Heart left ventricle (tissue), 16 donors: ENCODE results near the gene LMNTD2. TPM values are rescaled to one million over a fixed set of nuclear protein-coding genes. Genes with fewer than 3 reads are reported as not detected.

ENCODE experiments used
- ATAC-seq, 4 donors: fragments of 200-7000 bp; cut with Tn5 transposase; one replicate each; pipeline ENCODE4 v1.9.1; 2020 to 2022; ENCODE audit warnings: moderate library complexity in 4 of 4, mild to moderate bottlenecking in 3 of 4, moderate number of reproducible peaks in 1 of 4
- DNase-seq, 5 donors: peaks; one replicate each; pipeline ENCODE4 v3.0.0-alpha.2; 2020
- H3K27ac ChIP-seq, 12 donors: fragments of 200-600 bp; sonication (generic) in 4 of 12; one replicate each; pipeline versions ENCODE4 v1.5.0 to v1.8.0; 2016 to 2022; ENCODE audit warnings: mild to moderate bottlenecking in 2 of 12
- H3K27me3 ChIP-seq, 9 donors: fragments of 200-600 bp; sonication (generic) in 2 of 9; one replicate each; pipeline versions ENCODE4 v1.5.1 to v1.8.0; 2016 to 2022; ENCODE audit warnings: mild to moderate bottlenecking in 3 of 9
- H3K36me3 ChIP-seq, 9 donors: fragments of 200-600 bp; sonication (generic) in 2 of 9; one replicate each; pipeline versions ENCODE4 v1.5.0 to v1.8.0; 2018 to 2022; ENCODE audit warnings: mild to moderate bottlenecking in 2 of 9
- H3K4me1 ChIP-seq, 12 donors: fragments of 200-600 bp; sonication (generic) in 4 of 12; one replicate each; pipeline versions ENCODE4 v1.5.0 to v1.8.0; 2016 to 2022; ENCODE audit warnings: mild to moderate bottlenecking in 3 of 12
- H3K4me3 ChIP-seq, 12 donors: fragments of 200-600 bp; sonication (generic) in 4 of 12; one replicate each; pipeline versions ENCODE4 v1.5.0 to v1.8.0; 2017 to 2022; ENCODE audit warnings: mild to moderate bottlenecking in 9 of 12, moderate library complexity in 4 of 12
- H3K9me3 ChIP-seq, 12 donors: fragments of 200-600 bp; sonication (generic) in 4 of 12; one replicate each; pipeline versions ENCODE4 v1.5.0 to v1.8.0; 2016 to 2022; ENCODE audit warnings: mild to moderate bottlenecking in 1 of 12
- POLR2A ChIP-seq, 2 donors: fragments of 450-650 bp; IDR thresholded peaks; one replicate each; pipeline ENCODE4 v1.6.1; 2017; ENCODE audit warnings: antibody characterized with exemption in 2 of 2, mild to moderate bottlenecking in 2 of 2, moderate library complexity in 2 of 2
- WGBS, 4 donors: extraction: QIAGEN DNeasy Blood & Tissue Kit in 2 of 4; methylation state at CpG; one replicate each; pipeline versions ENCODE4 v1.1.5 to v1.1.7; 2013 to 2018; 5-methylcytosine and 5-hydroxymethylcytosine counted together
- intact Hi-C, 10 donors: fragments of 100-400 bp; cut with DNase I; formaldehyde crosslinking; loops; one replicate each; pipeline versions ENCODE4 v1.11.1 to v1.14.2; 2022
- polyA plus RNA-seq, 2 donors: library from polyadenylated mRNA; stranded (reverse); fragments of 200-250 nt; gene quantifications; one replicate each; pipeline ENCODE4 v1.2.3, GENCODE V29; 2013
- total RNA-seq, 9 donors: library from RNA; depleted of rRNA in 2 of 9; stranded (reverse); fragments of >200 nt in 2 of 9; fragmentation: NEBNext Ultra II Directional in 3 of 9; extraction: Animal tissue kit (Norgen Biotek cat#: 25700) in 3 of 9; gene quantifications; one replicate each; pipeline versions ENCODE4 v1.1.0 to v1.2.4, GENCODE V29; 2016 to 2023
- TF ChIP-seq, protein P1 (sequence below), 12 donors: fragments of 200-600 bp; sonication (generic) in 4 of 12; IDR thresholded peaks; one replicate each; pipeline versions ENCODE4 v1.5.0 to v1.8.0; 2018 to 2022; ENCODE audit warnings: antibody characterized with exemption in 12 of 12, mild to moderate bottlenecking in 5 of 12
- donor health status: ischemic (EF 13 %, LVEDD 7.1; RV severe dilation, severe dysfunction).
- donor health status: healthy with polysubstance abuse.
- donor health status: DM: no; HTN: yes; CAD: no.
- donor health status: DM: no; HTN: no; CAD: no.
- donor health status: ischemic (EF 25% LVEDD 6.9; RV normal size, moderate dysfunction).
- donor health status: ischemic (EF 25% LVEDD 5.7; RV mildly dilated, moderate dysfunction).
- donor health status: healthy.
- donor health status: DM: yes; HTN: yes; CAD: no.
- donor health status: ischemic (EF 35%, LVEDD 5.7; RV mildly dilated, moderate dysfunction).
- donor health status: nonischemic (EF 11% LVEDD 7.7; RV severe dilation, severe dysfunction).
- donor health status: DM: yes; HTN: yes; CAD: no.
- donor health status: PGD.
- donor health status: ischemic (EF 29% LVEDD 5.4; RV normal size, mild dysfunction).
- donor health status: nonischemic (EF 23%, LVEDD 6.1; RV moderate dilation, normal function).

Gene LMNTD2
- total and polyA plus RNA-seq, 11 donors: 0.10 to 1.6 (median 0.36) TPM; not detected in 2

DNA sequence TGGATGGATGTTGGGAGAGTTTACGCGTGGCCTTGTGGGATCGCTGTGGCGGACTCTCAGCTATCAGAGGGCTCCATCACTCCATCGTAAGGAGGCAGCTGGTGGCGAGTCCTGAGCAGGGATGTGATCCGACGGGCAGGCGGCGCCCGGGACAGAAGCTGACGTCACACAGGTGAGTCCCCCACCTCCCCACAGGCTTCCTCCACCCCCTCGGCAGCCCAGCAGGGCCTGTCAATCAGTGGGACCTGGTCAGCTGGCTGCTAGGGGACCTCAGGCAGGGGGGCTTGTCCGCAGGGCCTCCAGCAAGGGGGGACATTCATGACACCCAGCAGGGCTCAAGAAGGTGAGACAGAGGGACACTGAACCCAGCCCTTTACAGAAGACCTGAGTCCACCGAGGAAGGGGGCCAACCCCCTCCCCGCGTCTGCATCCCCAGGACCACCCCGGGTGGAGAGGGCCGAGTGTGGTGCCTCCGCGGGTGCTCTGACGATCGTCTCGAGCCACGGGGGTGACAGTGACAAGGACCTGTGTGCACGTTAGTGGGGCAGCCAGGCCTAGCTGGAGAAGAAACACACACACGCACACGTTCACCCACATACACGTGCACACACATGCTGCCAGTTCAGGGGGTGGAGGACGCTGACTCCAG is 32.2 kb downstream of the LMNTD2 start:
- DNase-seq: no peak

DNA sequence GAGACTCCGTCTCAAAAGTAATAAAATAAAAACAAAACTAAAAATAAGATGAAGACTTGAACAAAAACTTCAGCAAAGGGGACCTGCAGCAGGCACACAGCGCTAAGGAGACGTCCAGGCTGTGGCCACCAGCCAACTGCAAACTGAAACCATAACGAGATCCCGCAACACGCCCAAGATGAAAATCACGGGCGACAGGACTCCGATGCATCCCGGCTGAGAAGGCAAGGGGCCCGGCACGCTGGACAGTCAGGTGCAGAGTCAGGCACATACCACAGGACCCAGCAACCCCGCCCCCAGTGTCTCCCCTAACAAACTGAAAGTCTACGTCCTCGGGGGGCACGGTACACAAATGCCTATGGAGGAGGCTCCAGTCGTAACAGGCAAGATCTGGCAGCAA is 34.3 kb downstream of the LMNTD2 start:
- intact Hi-C loops: no loop called here
- Histone ChIP-seq H3K9me3 (no peaks in the 10 kb centered on the region), H3K4me3 (no peak overlapping the region)

More for the DNA sequence above, 32.2 kb downstream of the LMNTD2 start:
- H3K27me3 ChIP-seq: no peaks in the 10 kb centered on the region
- H3K27ac ChIP-seq: no peak overlapping the region
- peaks cover 0 to 13% (median 0%) of the 10 kb centered on the region in 12 donors for H3K4me1 ChIP-seq
- no peak for ATAC-seq
- no peaks in the 10 kb centered on the region for H3K9me3 ChIP-seq
- TF ChIP-seq, protein P1, sequence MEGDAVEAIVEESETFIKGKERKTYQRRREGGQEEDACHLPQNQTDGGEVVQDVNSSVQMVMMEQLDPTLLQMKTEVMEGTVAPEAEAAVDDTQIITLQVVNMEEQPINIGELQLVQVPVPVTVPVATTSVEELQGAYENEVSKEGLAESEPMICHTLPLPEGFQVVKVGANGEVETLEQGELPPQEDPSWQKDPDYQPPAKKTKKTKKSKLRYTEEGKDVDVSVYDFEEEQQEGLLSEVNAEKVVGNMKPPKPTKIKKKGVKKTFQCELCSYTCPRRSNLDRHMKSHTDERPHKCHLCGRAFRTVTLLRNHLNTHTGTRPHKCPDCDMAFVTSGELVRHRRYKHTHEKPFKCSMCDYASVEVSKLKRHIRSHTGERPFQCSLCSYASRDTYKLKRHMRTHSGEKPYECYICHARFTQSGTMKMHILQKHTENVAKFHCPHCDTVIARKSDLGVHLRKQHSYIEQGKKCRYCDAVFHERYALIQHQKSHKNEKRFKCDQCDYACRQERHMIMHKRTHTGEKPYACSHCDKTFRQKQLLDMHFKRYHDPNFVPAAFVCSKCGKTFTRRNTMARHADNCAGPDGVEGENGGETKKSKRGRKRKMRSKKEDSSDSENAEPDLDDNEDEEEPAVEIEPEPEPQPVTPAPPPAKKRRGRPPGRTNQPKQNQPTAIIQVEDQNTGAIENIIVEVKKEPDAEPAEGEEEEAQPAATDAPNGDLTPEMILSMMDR (IDR thresholded peaks at IDR 0.05): no peak
- TF ChIP-seq POLR2A (IDR thresholded peaks at IDR 0.05): no peak
- peaks cover 0 to 24% (median 17%) of the 10 kb centered on the region in 9 donors for H3K36me3 ChIP-seq
- H3K4me3 ChIP-seq: no peak overlapping the region
- 77 to 88% (median 83%) methylated on average over 14 to 30 of the region's 30 CpGs for WGBS, 4 donors
- intact Hi-C loops: no loop called here

DNA sequence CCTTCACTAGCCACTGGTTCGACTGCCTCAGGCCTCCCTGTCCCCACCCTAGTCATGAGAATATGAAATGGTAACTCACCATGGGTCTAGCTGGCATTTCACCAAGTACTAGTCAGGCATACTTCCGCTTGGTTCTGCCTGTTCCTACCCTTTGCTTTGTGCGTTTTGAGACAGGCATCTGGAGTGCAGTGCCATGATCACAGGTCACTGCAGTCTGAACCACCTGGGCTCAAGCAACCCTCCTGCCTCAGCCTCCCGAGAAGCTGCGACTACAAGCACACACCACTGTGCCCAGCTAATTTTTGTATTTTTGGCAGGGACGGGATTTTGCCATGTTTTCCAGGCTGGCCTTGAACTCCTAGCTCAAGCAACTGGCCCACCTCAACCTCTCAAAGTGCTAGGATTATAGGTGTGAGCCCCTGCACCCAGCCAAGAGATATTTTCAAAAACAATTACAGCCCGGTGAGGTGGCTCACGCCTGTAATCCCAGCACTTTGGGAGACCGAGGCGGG is 39.3 kb downstream of the LMNTD2 start:
- Histone ChIP-seq H3K36me3 (no peaks in the 10 kb centered on the region), H3K27me3 (no peaks in the 10 kb centered on the region), H3K27ac (no peak overlapping the region), H3K4me1 (peaks cover 0 to 10% (median 4%) of the 10 kb centered on the region in 12 donors), H3K4me3 (no peak overlapping the region), H3K9me3 (peaks cover 0 to 11% (median 0%) of the 10 kb centered on the region in 12 donors)
- WGBS, 4 donors: 90 to 91% (median 90%) methylated on average over 10 of the region's 10 CpGs
- intact Hi-C loops: no loop called here
- TF ChIP-seq POLR2A (IDR thresholded peaks at IDR 0.05): no peak
- TF ChIP-seq, protein P1 (IDR thresholded peaks at IDR 0.05): no peak
- ATAC-seq (no peak), DNase-seq (no peak)

More for the DNA sequence above, 34.3 kb downstream of the LMNTD2 start:
- Histone ChIP-seq H3K27ac (no peak overlapping the region), H3K36me3 (peaks cover 0 to 3% (median 0%) of the 10 kb centered on the region in 9 donors), H3K27me3 (no peaks in the 10 kb centered on the region), H3K4me1 (no peaks in the 10 kb centered on the region)
- ATAC-seq: no peak
- TF ChIP-seq, protein P1 (IDR thresholded peaks at IDR 0.05): no peak
- TF ChIP-seq POLR2A (IDR thresholded peaks at IDR 0.05): no peak
- 79 to 84% (median 82%) methylated on average over 14 to 17 of the region's 17 CpGs for WGBS, 4 donors
- no peak for DNase-seq

DNA sequence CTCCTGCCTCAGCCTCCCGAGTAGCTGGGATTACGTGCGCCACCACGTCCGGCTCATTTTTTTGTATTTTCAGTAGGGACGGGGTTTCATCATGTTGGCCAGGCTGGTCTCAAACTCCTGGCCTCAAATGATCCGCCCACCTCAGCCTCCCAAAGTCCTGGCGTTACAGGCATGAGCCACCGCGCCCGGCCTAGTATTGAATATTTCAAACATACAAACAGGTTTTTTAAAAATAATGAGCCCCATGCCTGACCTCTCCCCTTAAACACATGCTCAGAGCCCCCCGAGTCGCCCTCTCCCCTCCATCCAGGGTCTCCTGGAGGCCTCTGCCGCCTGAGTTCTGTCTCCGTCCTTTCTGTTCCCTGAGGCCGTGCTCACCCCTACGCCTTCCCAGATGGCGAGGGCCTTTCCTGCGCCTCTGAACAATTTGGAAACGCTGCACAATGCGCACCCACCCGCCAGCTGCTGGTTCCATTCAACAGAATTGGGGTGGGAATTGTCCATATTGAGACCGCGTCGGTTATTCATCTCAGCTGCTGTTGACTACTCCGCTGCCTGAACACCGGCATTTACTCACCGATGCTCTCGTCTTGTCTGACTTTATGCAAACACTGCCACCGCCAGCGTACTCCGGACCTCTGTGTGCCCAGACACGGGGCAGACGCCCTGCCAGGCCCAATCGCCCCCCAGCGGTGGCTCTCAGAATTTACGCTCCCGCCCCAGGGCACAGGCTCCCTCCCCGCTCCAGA is 39.9 kb downstream of the LMNTD2 start:
- H3K4me3 ChIP-seq: no peak overlapping the region
- no peaks in the 10 kb centered on the region for H3K27me3 ChIP-seq
- H3K4me1 ChIP-seq: peaks cover 0 to 10% (median 4%) of the 10 kb centered on the region in 12 donors
- TF ChIP-seq, protein P1 (IDR thresholded peaks at IDR 0.05): no peak
- no peak for TF ChIP-seq POLR2A (IDR thresholded peaks at IDR 0.05)
- WGBS, 4 donors: 92 to 93% (median 93%) methylated on average over 39 of the region's 39 CpGs
- intact Hi-C loops: no loop called here
- H3K27ac ChIP-seq: no peak overlapping the region
- DNase-seq (peak in 1 of 5 donors; percentile 27), ATAC-seq (no peak)
- no peaks in the 10 kb centered on the region for H3K36me3 ChIP-seq
- peaks cover 0 to 14% (median 0%) of the 10 kb centered on the region in 12 donors for H3K9me3 ChIP-seq
